Smooth muscle cell (in vitro differentiated cells): ENCODE results near the gene RHD. TPM values are rescaled to one million over a fixed set of nuclear protein-coding genes. Genes with fewer than 3 reads are reported as not detected.
"Not testable (repeated sequence)": the region's sequence is repeated elsewhere in the genome, so short reads cannot be mapped to it uniquely, and the experiment has no call there.

Experiments used
- DNase-seq: peaks from one replicate; lab custom pipeline; 2025; ENCODE audit not compliant: unreplicated experiment; lab: John Stamatoyannopoulos, UW
- H2AFZ ChIP-seq: fragments of 200-600 bp; sonication (generic); 2 replicates; pipeline ENCODE4 v1.6.0; 2016; ENCODE audit warnings: antibody characterized with exemption, low read depth, mild to moderate bottlenecking
- H3F3A ChIP-seq: fragments of 200-600 bp; sonication (generic); 2 replicates; pipeline ENCODE4 v1.6.0; 2017; ENCODE audit warnings: antibody characterized with exemption, low read depth
- H3K27ac ChIP-seq: fragments of 200-600 bp; sonication (generic); 2 replicates; pipeline ENCODE4 v1.5.1; 2016; ENCODE audit warnings: low read depth, mild to moderate bottlenecking
- H3K27me3 ChIP-seq: fragments of 200-600 bp; sonication (generic); 2 replicates; pipeline ENCODE4 v1.6.1; 2016; ENCODE audit warnings: low read depth, mild to moderate bottlenecking
- H3K36me3 ChIP-seq: fragments of 200-600 bp; sonication (generic); 2 replicates; pipeline ENCODE4 v1.5.1; 2016; ENCODE audit warnings: low read depth
- H3K4me1 ChIP-seq: fragments of 200-600 bp; sonication (generic); 2 replicates; pipeline ENCODE4 v1.5.1; 2016; ENCODE audit warnings: low read depth
- H3K4me2 ChIP-seq: fragments of 200-600 bp; sonication (generic); 2 replicates; pipeline ENCODE4 v1.6.0; 2016; ENCODE audit warnings: mild to moderate bottlenecking
- H3K4me3 ChIP-seq: fragments of 200-600 bp; sonication (generic); 2 replicates; pipeline ENCODE4 v1.5.1; 2016; ENCODE audit warnings: mild to moderate bottlenecking
- H3K79me2 ChIP-seq: fragments of 200-600 bp; sonication (generic); 2 replicates; pipeline ENCODE4 v1.6.0; 2016; ENCODE audit warnings: low read depth, mild to moderate bottlenecking
- H3K9ac ChIP-seq: fragments of 200-600 bp; sonication (generic); 2 replicates; pipeline ENCODE4 v1.6.0; 2016; ENCODE audit warnings: low read depth
- H3K9me3 ChIP-seq: fragments of 200-600 bp; sonication (generic); replicated peaks from 2 replicates; pipeline ENCODE4 v1.5.1; 2016; ENCODE audit warnings: low read depth
- H4K20me1 ChIP-seq: fragments of 200-600 bp; sonication (generic); 2 replicates; pipeline ENCODE4 v1.6.0; 2016; ENCODE audit warnings: low read depth
- WGBS: methylation state at CpG from one replicate; pipeline ENCODE4 v1.1.7; 2016; ENCODE audit warnings: low lambda C conversion rate; 5-methylcytosine and 5-hydroxymethylcytosine counted together
- polyA plus RNA-seq: library from polyadenylated mRNA; unstranded; fragments of >200 nt; fragmentation: Nextera tagmentation; extraction: Ambion mirVana; gene quantifications from 2 replicates; pipeline ENCODE4 v1.2.1, GENCODE V29; 2016
- total RNA-seq: library from RNA; depleted of rRNA; stranded (reverse); fragments of >200 nt; gene quantifications from 2 replicates; pipeline ENCODE4 v1.2.3, GENCODE V29; 2014
- TF ChIP-seq, protein P1 (sequence below): fragments of 200-600 bp; sonication (generic); IDR thresholded peaks from 2 replicates; pipeline ENCODE4 v1.5.1; 2017; ENCODE audit warnings: borderline replicate concordance, mild to moderate bottlenecking, antibody characterized with exemption; ENCODE audit not compliant: insufficient read depth, poor library complexity, severe bottlenecking

The RHD gene
- total and polyA plus RNA-seq, 2 experiments from 2014 or later: not detected

DNA sequence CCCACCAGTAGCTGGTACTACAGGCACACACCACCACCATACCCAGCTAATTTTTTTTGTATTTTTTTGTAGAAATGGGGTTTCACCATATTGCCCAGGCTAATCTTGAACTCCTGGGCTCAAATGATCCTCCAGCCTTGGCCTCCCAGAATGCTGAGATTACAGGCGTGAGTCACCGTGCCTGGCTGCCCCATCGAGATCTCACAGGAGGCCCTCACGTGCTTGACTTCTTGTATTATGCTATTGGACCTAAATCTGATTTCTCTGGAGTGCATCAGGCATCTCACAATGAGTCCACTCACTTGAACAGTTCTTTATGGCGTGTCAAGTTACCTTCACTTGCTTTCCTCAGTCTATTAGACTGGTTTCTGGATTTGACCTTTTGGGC lies 15.7 kb upstream of the RHD start:
- Histone ChIP-seq H3K4me1 (no peaks in the 10 kb centered on the region), H3K4me3 (no peak overlapping the region), H3K27me3 (no peaks in the 10 kb centered on the region), H3F3A (no peaks in the 10 kb centered on the region), H4K20me1 (no peaks in the 10 kb centered on the region), H3K27ac (no peak overlapping the region), H3K4me2 (no peak overlapping the region), H3K9me3 (no peaks in the 10 kb centered on the region), H2AFZ (no peak overlapping the region), H3K36me3 (no peaks in the 10 kb centered on the region), H3K79me2 (no peaks in the 10 kb centered on the region), H3K9ac (no peak overlapping the region)
- TF ChIP-seq, protein P1, sequence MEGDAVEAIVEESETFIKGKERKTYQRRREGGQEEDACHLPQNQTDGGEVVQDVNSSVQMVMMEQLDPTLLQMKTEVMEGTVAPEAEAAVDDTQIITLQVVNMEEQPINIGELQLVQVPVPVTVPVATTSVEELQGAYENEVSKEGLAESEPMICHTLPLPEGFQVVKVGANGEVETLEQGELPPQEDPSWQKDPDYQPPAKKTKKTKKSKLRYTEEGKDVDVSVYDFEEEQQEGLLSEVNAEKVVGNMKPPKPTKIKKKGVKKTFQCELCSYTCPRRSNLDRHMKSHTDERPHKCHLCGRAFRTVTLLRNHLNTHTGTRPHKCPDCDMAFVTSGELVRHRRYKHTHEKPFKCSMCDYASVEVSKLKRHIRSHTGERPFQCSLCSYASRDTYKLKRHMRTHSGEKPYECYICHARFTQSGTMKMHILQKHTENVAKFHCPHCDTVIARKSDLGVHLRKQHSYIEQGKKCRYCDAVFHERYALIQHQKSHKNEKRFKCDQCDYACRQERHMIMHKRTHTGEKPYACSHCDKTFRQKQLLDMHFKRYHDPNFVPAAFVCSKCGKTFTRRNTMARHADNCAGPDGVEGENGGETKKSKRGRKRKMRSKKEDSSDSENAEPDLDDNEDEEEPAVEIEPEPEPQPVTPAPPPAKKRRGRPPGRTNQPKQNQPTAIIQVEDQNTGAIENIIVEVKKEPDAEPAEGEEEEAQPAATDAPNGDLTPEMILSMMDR: no peak
- 82% methylated on average over 5 of the region's 5 CpGs for WGBS
- DNase-seq: no peak

DNA sequence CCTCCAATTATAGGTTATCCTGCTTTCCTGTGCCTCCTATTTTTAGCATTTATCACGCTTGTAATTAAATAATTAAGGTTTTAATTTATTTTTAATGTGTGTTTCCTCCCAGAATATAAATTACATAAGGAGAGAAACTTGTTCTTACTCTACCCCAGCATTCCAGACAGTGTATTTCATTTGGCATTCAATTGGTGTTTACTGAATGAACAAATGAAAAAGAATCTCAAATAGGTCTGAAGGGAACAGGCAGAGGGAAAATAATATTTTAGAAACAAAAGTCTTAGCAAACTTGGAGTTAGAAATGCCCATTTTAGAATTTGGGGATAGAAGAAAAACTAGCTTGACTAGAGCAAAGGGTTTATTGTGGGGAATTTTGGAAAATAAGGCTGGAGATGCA lies 15.1 kb upstream of the RHD start:
- no peak overlapping the region for H3K9ac ChIP-seq
- H3K27ac ChIP-seq: no peak overlapping the region
- no peaks in the 10 kb centered on the region for H3K79me2 ChIP-seq
- no peak overlapping the region for H2AFZ ChIP-seq
- H3K4me1 ChIP-seq: no peaks in the 10 kb centered on the region
- H3K4me3 ChIP-seq: no peak overlapping the region
- no peaks in the 10 kb centered on the region for H4K20me1 ChIP-seq
- H3K9me3 ChIP-seq: no peaks in the 10 kb centered on the region
- WGBS: 90% methylated on average over 1 of the region's 1 CpG
- DNase-seq: no peak
- no peaks in the 10 kb centered on the region for H3K36me3 ChIP-seq
- no peak overlapping the region for H3K4me2 ChIP-seq
- H3F3A ChIP-seq: no peaks in the 10 kb centered on the region
- H3K27me3 ChIP-seq: no peaks in the 10 kb centered on the region
- TF ChIP-seq, protein P1: no peak

DNA sequence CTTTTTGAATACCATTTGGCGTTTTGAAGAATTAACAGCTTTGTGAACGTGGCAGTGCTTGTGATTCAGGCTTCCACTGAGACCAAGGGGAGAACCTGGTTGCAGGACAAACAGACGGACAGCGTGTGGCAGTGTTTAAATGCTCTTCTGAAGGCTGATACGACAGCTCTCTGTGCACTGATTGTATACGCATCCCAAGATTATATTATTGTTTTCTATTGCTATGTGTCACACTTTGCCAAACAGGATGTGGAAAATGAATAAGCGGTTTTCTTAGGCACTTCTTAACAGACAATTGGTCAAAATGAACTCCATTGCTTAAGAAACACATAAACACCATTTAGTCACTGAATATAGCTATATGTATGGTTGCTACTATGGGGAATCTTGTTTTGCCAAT lies 12.5 kb upstream of the RHD start:
- not testable (repeated sequence) for H3K79me2 ChIP-seq, DNase-seq, H3K9ac ChIP-seq, H3K4me1 ChIP-seq, H3K9me3 ChIP-seq, H3F3A ChIP-seq, H3K27ac ChIP-seq, H4K20me1 ChIP-seq, H3K4me2 ChIP-seq, H3K36me3 ChIP-seq, H3K27me3 ChIP-seq, H2AFZ ChIP-seq, H3K4me3 ChIP-seq
- 69% methylated on average over 7 of the region's 7 CpGs for WGBS

DNA sequence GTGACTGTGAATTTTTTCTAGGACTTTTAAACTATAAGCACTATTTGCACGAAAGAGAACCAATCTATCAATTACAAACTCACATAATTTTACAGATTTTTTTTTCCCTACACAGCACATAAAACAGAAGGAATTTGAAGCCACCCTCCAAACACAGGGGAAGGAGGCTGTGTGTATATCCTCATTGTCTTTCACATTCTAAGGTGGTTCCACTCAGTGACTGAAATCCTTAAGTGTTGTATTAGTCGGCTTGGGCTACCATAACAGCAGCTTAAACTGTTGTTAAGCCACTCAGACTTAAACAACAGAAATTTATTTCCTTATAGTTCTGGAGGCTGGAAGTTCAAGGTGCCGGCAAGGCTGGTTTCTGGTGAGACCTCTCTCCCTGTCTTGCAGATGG lies 12.0 kb upstream of the RHD start:
- not testable (repeated sequence) for H3K79me2 ChIP-seq, H3K4me1 ChIP-seq, H3K9ac ChIP-seq, H3K4me3 ChIP-seq, H3K4me2 ChIP-seq, DNase-seq, H3K9me3 ChIP-seq, H3K27ac ChIP-seq, H2AFZ ChIP-seq, H4K20me1 ChIP-seq, H3K36me3 ChIP-seq, H3K27me3 ChIP-seq, H3F3A ChIP-seq
- WGBS: 90% methylated on average over 3 of the region's 3 CpGs

DNA sequence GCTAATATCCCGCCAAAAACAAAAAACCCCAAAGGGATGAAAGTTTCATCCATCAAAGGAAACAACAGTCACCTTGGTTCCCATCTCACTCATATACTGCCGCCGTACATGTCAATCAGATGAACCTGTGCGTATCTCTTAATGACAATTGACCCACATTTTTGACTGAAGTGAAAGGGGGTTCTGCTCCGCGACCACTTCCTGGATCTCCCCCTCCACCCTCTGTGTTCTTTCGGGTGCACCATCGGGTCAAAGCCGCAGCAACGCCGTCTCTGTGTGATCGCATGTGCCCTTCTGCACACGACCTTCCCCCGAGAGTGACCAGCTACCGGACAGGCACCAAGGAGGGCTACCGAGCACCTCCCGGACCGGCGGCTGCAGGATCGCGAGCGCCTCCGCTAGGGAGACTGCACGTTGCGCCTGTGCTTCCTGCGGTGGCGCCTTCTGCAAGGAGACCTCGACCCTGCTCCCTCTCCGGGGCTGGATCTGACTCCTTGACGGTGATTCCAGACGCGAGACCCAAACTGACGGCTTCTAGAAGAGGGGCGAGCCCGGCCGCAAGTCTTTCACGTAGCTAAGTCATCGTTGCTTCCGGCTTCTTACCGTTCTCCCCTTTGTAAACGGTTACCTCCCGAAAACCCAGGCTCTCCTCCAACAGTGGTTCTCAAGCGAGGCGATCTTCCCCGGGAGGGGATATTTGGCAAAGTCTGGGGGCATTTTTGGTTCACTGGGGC lies 5.6 kb upstream of the RHD start:
- not testable (repeated sequence) for H3K9ac ChIP-seq, H3K27ac ChIP-seq, DNase-seq, H3K9me3 ChIP-seq, H3K27me3 ChIP-seq, H3K36me3 ChIP-seq, H4K20me1 ChIP-seq, H3K79me2 ChIP-seq, H2AFZ ChIP-seq, H3K4me1 ChIP-seq, H3F3A ChIP-seq
- H3K4me3 ChIP-seq: peak overlapping the region; percentile 51
- whole genome bisulfite sequencing: under 1% methylated on average over 11 of the region's 45 CpGs
- peak overlapping the region; percentile 85 for H3K4me2 ChIP-seq

DNA sequence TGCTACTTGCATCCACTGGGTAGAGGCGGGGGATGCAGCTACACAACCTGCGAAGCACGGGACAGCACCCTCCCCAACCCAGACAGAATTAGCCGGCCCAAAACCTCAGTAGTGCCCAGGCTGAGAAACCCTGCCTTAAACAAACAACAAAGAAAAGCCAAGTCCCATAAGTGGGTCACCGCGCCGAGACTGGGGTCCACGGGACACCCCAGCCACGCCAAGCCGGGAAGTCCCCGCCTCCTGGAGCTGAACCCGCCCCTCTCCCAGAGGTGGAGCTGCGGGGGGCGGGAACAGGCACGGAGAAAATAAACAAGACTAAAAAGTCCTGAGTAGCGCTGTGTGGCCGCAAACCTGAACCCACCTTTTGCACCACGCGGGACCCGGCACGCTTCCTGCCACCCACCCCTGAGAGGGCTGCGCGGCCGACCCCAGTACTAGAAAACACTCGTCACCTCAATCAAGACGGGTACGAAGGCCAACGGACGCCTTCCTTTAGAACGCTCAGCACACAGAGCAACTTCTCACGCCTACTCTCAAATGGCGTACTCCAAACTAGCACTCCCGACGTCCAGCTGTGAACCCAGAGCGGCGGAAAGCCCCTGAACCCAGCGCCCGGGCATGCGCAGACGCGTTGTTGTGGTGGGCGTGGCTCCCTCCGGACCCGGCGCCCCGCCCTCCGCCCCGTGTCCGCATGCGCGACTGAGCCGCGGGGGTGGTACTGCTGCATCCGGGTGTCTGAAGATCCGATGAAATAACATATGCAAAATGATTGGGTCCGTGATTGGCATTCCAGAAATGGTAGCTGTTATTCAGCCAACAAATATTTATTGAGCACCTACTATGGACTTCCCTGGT lies 4.8 kb upstream of the RHD start:
- Histone ChIP-seq H3K4me3 (peak overlapping the region; percentile 51), H3K27ac (peak overlapping the region; percentile 71), H3K9ac (peak overlapping the region; percentile 75), H3K4me2 (peak overlapping the region; percentile 79)
- under 1% methylated on average over 26 of the region's 56 CpGs for WGBS
- not testable (repeated sequence) for H3F3A ChIP-seq, H3K36me3 ChIP-seq, H3K79me2 ChIP-seq, H3K4me1 ChIP-seq, H3K9me3 ChIP-seq, H4K20me1 ChIP-seq, H2AFZ ChIP-seq, H3K27me3 ChIP-seq
- peak; percentile 38 for DNase-seq
